Liver (tissue), 9 donors: ENCODE data around the gene COL23A1. TPM values are rescaled to one million over a fixed set of nuclear protein-coding genes. Genes with fewer than 3 reads are reported as not detected.

Experiments
- DNase-seq: peaks from one replicate; pipeline ENCODE4 v3.0.0-alpha.2; 2017; ENCODE audit warnings: low spot score
- H3K27ac ChIP-seq, 2 donors: one replicate each; pipeline ENCODE4 v1.7.0; 2013; ENCODE audit warnings: inconsistent platforms in 2 of 2, low read length in 2 of 2, control low read depth in 1 of 2, low read depth in 1 of 2, mild to moderate bottlenecking in 1 of 2
- H3K27me3 ChIP-seq, 4 donors: one replicate each; pipeline versions ENCODE4 v1.6.1 to v1.7.0; 2013; ENCODE audit warnings: low read length in 3 of 4, inconsistent platforms in 1 of 4, mild to moderate bottlenecking in 1 of 4, moderate library complexity in 1 of 4; ENCODE audit not compliant: control insufficient read depth in 4 of 4, insufficient read depth in 4 of 4
- H3K36me3 ChIP-seq, 4 donors: one replicate each; pipeline versions ENCODE4 v1.6.1 to v1.7.0; 2013; ENCODE audit warnings: low read length in 3 of 4, mild to moderate bottlenecking in 3 of 4, low read depth in 1 of 4, moderate library complexity in 1 of 4; ENCODE audit not compliant: control insufficient read depth in 4 of 4, insufficient read depth in 3 of 4
- H3K4me1 ChIP-seq, 4 donors: one replicate each; pipeline versions ENCODE4 v1.6.1 to v1.7.0; 2013; ENCODE audit warnings: low read length in 3 of 4, mild to moderate bottlenecking in 3 of 4, moderate library complexity in 1 of 4; ENCODE audit not compliant: control insufficient read depth in 4 of 4, insufficient read depth in 4 of 4
- H3K4me3 ChIP-seq, 3 donors: one replicate each; pipeline versions ENCODE4 v1.6.1 to v1.7.0; 2013; ENCODE audit warnings: low read length in 3 of 3, control low read depth in 1 of 3, low read depth in 1 of 3, mild to moderate bottlenecking in 1 of 3
- H3K9ac ChIP-seq, 2 donors: one replicate each; pipeline ENCODE4 v1.7.0; 2013; ENCODE audit warnings: low read length in 2 of 2, mild to moderate bottlenecking in 2 of 2, moderate library complexity in 2 of 2, control low read depth in 1 of 2, low read depth in 1 of 2
- H3K9me3 ChIP-seq, 4 donors: one replicate each; pipeline versions ENCODE4 v1.6.1 to v1.7.0; 2013; ENCODE audit warnings: low read length in 3 of 4; ENCODE audit not compliant: control insufficient read depth in 4 of 4
- EGR1 ChIP-seq, 2 donors: IDR thresholded peaks; 2 replicates each; pipeline ENCODE4 v1.6.1; 2016 to 2018; ENCODE audit warnings: antibody characterized with exemption in 2 of 2, low read depth in 2 of 2
- GABPA ChIP-seq, 2 donors: IDR thresholded peaks in 1 of 2; conservative IDR thresholded peaks in 1 of 2; 2 replicates each; pipeline ENCODE4 v1.6.1; 2016; ENCODE audit warnings: antibody characterized with exemption in 2 of 2, mild to moderate bottlenecking in 1 of 2, moderate library complexity in 1 of 2
- HNF4G ChIP-seq: IDR thresholded peaks from 2 replicates; pipeline ENCODE4 v1.6.1; 2016; ENCODE audit warnings: antibody characterized with exemption
- JUND ChIP-seq, 2 donors: IDR thresholded peaks; 2 replicates each; pipeline ENCODE4 v1.6.1; 2016; ENCODE audit warnings: antibody characterized with exemption in 2 of 2
- RXRA ChIP-seq, 2 donors: IDR thresholded peaks; 2 replicates each; pipeline ENCODE4 v1.6.1; 2017 to 2018; ENCODE audit warnings: antibody characterized with exemption in 2 of 2, mild to moderate bottlenecking in 1 of 2
- SP1 ChIP-seq: IDR thresholded peaks from 2 replicates; pipeline ENCODE4 v1.6.1; 2018; ENCODE audit warnings: antibody characterized with exemption, mild to moderate bottlenecking
- TAF1 ChIP-seq: conservative IDR thresholded peaks from 2 replicates; pipeline ENCODE4 v1.6.1; 2016; ENCODE audit warnings: antibody characterized with exemption, mild to moderate bottlenecking
- YY1 ChIP-seq: IDR thresholded peaks from 2 replicates; pipeline ENCODE4 v1.6.1; 2016; ENCODE audit warnings: antibody characterized with exemption, mild to moderate bottlenecking
- WGBS: extraction: QIAGEN DNeasy Blood & Tissue Kit; methylation state at CpG from one replicate; pipeline ENCODE4 v1.1.7; 2013; 5-methylcytosine and 5-hydroxymethylcytosine counted together
- polyA plus RNA-seq, 2 donors: library from polyadenylated mRNA; stranded (reverse) in 1 of 2; unstranded in 1 of 2; fragments of 200-250 nt in 1 of 2; fragments of >200 nt in 1 of 2; fragmentation: Nextera tagmentation in 1 of 2; extraction: Ambion mirVana in 1 of 2; gene quantifications; one replicate each; pipeline versions ENCODE4 v1.2.1 to v1.2.3, GENCODE V29; 2013 to 2015
- total RNA-seq, 2 donors: library from RNA; depleted of rRNA; stranded (reverse); fragments of >200 nt; gene quantifications; one replicate each; pipeline ENCODE4 v1.2.3, GENCODE V29; 2014
- TF ChIP-seq, protein P1 (sequence below): IDR thresholded peaks from 2 replicates; pipeline ENCODE4 v1.6.1; 2016; ENCODE audit warnings: antibody characterized with exemption, mild to moderate bottlenecking
- TF ChIP-seq, protein P2 (sequence below): fragments of 150-350 bp; IDR thresholded peaks from 2 replicates; pipeline ENCODE4 v1.5.1; 2017; ENCODE audit warnings: improper control_type of control experiment, low read depth, low read length; ENCODE audit not compliant: missing input control
- TF ChIP-seq, protein P3 (sequence below): IDR thresholded peaks from 2 replicates; pipeline ENCODE4 v1.6.1; 2016; ENCODE audit warnings: antibody characterized with exemption
- donor health status: healthy.
- donor health status: healthy.
- donor health status: healthy.
- donor health status: healthy.
- donor health status: healthy.

Gene COL23A1
- total and polyA plus RNA-seq, 4 donors, result 0.08 to 1.4 (median 0.27) TPM

- no peak for TF ChIP-seq GABPA (IDR thresholded peaks at IDR 0.05 in 1 of 2, conservative IDR thresholded peaks at IDR 0.05 in 1 of 2)
- TF ChIP-seq, protein P1, sequence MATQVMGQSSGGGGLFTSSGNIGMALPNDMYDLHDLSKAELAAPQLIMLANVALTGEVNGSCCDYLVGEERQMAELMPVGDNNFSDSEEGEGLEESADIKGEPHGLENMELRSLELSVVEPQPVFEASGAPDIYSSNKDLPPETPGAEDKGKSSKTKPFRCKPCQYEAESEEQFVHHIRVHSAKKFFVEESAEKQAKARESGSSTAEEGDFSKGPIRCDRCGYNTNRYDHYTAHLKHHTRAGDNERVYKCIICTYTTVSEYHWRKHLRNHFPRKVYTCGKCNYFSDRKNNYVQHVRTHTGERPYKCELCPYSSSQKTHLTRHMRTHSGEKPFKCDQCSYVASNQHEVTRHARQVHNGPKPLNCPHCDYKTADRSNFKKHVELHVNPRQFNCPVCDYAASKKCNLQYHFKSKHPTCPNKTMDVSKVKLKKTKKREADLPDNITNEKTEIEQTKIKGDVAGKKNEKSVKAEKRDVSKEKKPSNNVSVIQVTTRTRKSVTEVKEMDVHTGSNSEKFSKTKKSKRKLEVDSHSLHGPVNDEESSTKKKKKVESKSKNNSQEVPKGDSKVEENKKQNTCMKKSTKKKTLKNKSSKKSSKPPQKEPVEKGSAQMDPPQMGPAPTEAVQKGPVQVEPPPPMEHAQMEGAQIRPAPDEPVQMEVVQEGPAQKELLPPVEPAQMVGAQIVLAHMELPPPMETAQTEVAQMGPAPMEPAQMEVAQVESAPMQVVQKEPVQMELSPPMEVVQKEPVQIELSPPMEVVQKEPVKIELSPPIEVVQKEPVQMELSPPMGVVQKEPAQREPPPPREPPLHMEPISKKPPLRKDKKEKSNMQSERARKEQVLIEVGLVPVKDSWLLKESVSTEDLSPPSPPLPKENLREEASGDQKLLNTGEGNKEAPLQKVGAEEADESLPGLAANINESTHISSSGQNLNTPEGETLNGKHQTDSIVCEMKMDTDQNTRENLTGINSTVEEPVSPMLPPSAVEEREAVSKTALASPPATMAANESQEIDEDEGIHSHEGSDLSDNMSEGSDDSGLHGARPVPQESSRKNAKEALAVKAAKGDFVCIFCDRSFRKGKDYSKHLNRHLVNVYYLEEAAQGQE, result no peak
- no peak for TF ChIP-seq SP1
- TF ChIP-seq JUND (IDR thresholded peaks at IDR 0.05), result no peak
- TF ChIP-seq RXRA (IDR thresholded peaks at IDR 0.05), result no peak
- TF ChIP-seq, protein P2, sequence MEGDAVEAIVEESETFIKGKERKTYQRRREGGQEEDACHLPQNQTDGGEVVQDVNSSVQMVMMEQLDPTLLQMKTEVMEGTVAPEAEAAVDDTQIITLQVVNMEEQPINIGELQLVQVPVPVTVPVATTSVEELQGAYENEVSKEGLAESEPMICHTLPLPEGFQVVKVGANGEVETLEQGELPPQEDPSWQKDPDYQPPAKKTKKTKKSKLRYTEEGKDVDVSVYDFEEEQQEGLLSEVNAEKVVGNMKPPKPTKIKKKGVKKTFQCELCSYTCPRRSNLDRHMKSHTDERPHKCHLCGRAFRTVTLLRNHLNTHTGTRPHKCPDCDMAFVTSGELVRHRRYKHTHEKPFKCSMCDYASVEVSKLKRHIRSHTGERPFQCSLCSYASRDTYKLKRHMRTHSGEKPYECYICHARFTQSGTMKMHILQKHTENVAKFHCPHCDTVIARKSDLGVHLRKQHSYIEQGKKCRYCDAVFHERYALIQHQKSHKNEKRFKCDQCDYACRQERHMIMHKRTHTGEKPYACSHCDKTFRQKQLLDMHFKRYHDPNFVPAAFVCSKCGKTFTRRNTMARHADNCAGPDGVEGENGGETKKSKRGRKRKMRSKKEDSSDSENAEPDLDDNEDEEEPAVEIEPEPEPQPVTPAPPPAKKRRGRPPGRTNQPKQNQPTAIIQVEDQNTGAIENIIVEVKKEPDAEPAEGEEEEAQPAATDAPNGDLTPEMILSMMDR, result no peak
- no peak for TF ChIP-seq TAF1
- no peak for TF ChIP-seq HNF4G
- Histone ChIP-seq H3K27ac (no peak overlapping the region), H3K4me3 (no peak overlapping the region), H3K36me3 (no peaks in the 10 kb centered on the region), H3K27me3 (no peaks in the 10 kb centered on the region), H3K9ac (no peak overlapping the region), H3K9me3 (no peaks in the 10 kb centered on the region), H3K4me1 (no peaks in the 10 kb centered on the region)
- no peak for DNase-seq
- WGBS, result 95% methylated on average over 13 of the region's 13 CpGs
Observed at GRCh38 chr5:178375348-178375747, 214.8 kb downstream of the COL23A1 start.

DNA sequence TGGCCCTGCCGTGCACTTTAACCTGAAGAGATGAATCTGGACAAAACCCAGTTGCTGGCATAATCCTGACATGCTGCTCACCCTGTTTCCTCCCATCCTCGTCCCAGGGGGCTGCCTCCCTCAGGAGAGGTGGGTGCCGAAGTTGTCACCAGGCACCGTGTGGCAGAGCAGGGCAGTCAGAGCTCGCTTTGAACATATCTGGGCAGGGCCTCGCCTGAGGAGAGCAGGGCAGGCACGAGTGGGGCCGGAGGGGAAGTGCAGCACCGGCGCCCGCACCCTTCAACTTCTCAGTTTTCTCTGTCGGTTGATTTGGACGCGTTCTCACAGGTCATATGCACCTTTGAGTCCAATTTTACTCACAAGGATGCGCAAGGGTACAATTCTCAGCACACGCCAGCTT is 216.5 kb downstream of the COL23A1 start:
- Histone ChIP-seq H3K9ac (no peak overlapping the region), H3K9me3 (no peaks in the 10 kb centered on the region), H3K27ac (no peak overlapping the region), H3K27me3 (no peaks in the 10 kb centered on the region), H3K4me3 (no peak overlapping the region), H3K4me1 (no peaks in the 10 kb centered on the region), H3K36me3 (no peaks in the 10 kb centered on the region)
- WGBS, result 86% methylated on average over 16 of the region's 16 CpGs
- no peak for DNase-seq
- TF ChIP-seq, protein P2, result no peak
- TF ChIP-seq EGR1 (IDR thresholded peaks at IDR 0.05; ENCODE audit: low read depth in 2 of 2) (no peak), TAF1 (no peak), YY1 (no peak)
- TF ChIP-seq, protein P3, sequence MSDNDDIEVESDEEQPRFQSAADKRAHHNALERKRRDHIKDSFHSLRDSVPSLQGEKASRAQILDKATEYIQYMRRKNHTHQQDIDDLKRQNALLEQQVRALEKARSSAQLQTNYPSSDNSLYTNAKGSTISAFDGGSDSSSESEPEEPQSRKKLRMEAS, result no peak
